HCT116 (cell line): ENCODE results near the gene PHACTR1. TPM values are rescaled to one million over a fixed set of nuclear protein-coding genes. Genes with fewer than 3 reads are reported as not detected.

Experiments used
- ATAC-seq: fragments of 200-7000 bp; cut with Tn5 transposase; 2 replicates; pipeline ENCODE4 v1.9.1; 2020; ENCODE audit warnings: mild to moderate bottlenecking, moderate library complexity
- BruUV-seq: library from RNA; stranded (reverse); fragments of 400-500 nt; replicated peaks from 2 replicates; lab custom pipeline; 2021; lab: Mats Ljungman, UMichigan
- CTCF ChIA-PET: fragments of 300-600 bp; sonication (Branson Sonifier 250); formaldehyde crosslinking; loops from one replicate; lab custom pipeline; 2021; ENCODE audit warnings: antibody characterized with exemption; lab: Charles Lee
- POLR2A ChIA-PET: fragments of 300-600, 350-600 bp; sonication (Branson Sonifier 250); formaldehyde crosslinking; loops from one replicate; lab custom pipeline; 2021; ENCODE audit warnings: antibody characterized with exemption; lab: Charles Lee
- RAD21 ChIA-PET, 2 experiments: fragments of 300-600 bp; sonication (Branson Sonifier 250); formaldehyde crosslinking; loops; one replicate each; lab custom pipeline; 2023; ENCODE audit warnings: low total read pairs in 2 of 2; ENCODE audit not compliant: uncharacterized antibody in 2 of 2, unreplicated experiment in 2 of 2, low non-redundant PET in 1 of 2; lab: Charles Lee
- DNase-seq: peaks from one replicate; pipeline ENCODE4 v3.0.0-alpha.2; 2010; ENCODE audit warnings: low read depth, low spot score
- H2AFZ ChIP-seq: fragments of 200-600 bp; shearing (Covaris generic), sonication (generic); 2 replicates; pipeline ENCODE4 v1.6.1; 2017; ENCODE audit warnings: low read depth, mixed run types, mixed read lengths, antibody characterized with exemption, low read length; ENCODE audit not compliant: poor library complexity, severe bottlenecking
- H3K27ac ChIP-seq: 2 replicates; pipeline ENCODE4 v1.5.1; 2012; ENCODE audit warnings: low read depth, low read length
- H3K27me3 ChIP-seq: fragments of 200-600 bp; sonication (generic); 2 replicates; pipeline ENCODE4 v1.6.1; 2016; ENCODE audit warnings: mixed run types, low read length, mixed read lengths; ENCODE audit not compliant: insufficient read depth
- H3K36me3 ChIP-seq, 2 experiments: fragments of 200-500 bp in 1 of 2; fragments of 200-600 bp in 1 of 2; sonication (Bioruptor generic) in 1 of 2; sonication (generic) in 1 of 2; 2 replicates each; pipeline versions ENCODE4 v1.5.1 to v1.6.1; 2014 to 2016; ENCODE audit warnings: low read length in 2 of 2, inconsistent platforms in 1 of 2, mixed read lengths in 1 of 2, mixed run types in 1 of 2; ENCODE audit not compliant: insufficient read depth in 2 of 2, control insufficient read depth in 1 of 2
- H3K4me1 ChIP-seq, 2 experiments: fragments of 200-600 bp in 1 of 2; sonication (generic) in 1 of 2; 2 replicates each; pipeline versions ENCODE4 v1.5.1 to v1.6.1; 2012 to 2017; ENCODE audit warnings: low read length in 2 of 2, inconsistent platforms in 1 of 2, mild to moderate bottlenecking in 1 of 2, mixed read lengths in 1 of 2, mixed run types in 1 of 2, moderate library complexity in 1 of 2; ENCODE audit not compliant: insufficient read depth in 2 of 2, control insufficient read depth in 1 of 2
- H3K4me2 ChIP-seq: fragments of 200-600 bp; sonication (generic); 2 replicates; pipeline ENCODE4 v1.6.1; 2017; ENCODE audit warnings: mixed run types, low read length, mixed read lengths
- H3K4me3 ChIP-seq, 2 experiments: fragments of 200-600 bp in 1 of 2; sonication (generic) in 1 of 2; replicated peaks in 1 of 2; 2 replicates each; pipeline ENCODE4 v1.5.1; 2011 to 2016; ENCODE audit warnings: low read length in 2 of 2, control low read depth in 1 of 2, low read depth in 1 of 2, mild to moderate bottlenecking in 1 of 2, mixed read lengths in 1 of 2, mixed run types in 1 of 2
- H3K79me2 ChIP-seq: fragments of 200-600 bp; sonication (generic); 2 replicates; pipeline ENCODE4 v1.6.1; 2017; ENCODE audit warnings: mild to moderate bottlenecking, mixed run types, low read length, moderate library complexity, mixed read lengths; ENCODE audit not compliant: insufficient read depth
- H3K9ac ChIP-seq: fragments of 200-600 bp; sonication (generic); 2 replicates; pipeline ENCODE4 v1.6.1; 2016; ENCODE audit warnings: low read length, mixed read lengths
- H3K9me2 ChIP-seq: fragments of 200-600 bp; sonication (generic), shearing (Covaris generic); 2 replicates; pipeline ENCODE4 v1.6.1; 2017; ENCODE audit warnings: mixed run types, mild to moderate bottlenecking, moderate library complexity; ENCODE audit not compliant: insufficient read depth
- H3K9me3 ChIP-seq, 2 experiments: fragments of 200-500 bp in 1 of 2; fragments of 200-600 bp in 1 of 2; sonication (Bioruptor generic) in 1 of 2; sonication (generic) in 1 of 2; 2 replicates each; pipeline ENCODE4 v1.6.1; 2014 to 2017; ENCODE audit warnings: low read length in 2 of 2, mixed read lengths in 2 of 2, inconsistent platforms in 1 of 2, low read depth in 1 of 2, mild to moderate bottlenecking in 1 of 2, mixed run types in 1 of 2, moderate library complexity in 1 of 2; ENCODE audit not compliant: control insufficient read depth in 1 of 2, insufficient read depth in 1 of 2
- H4K20me1 ChIP-seq: fragments of 200-600 bp; sonication (generic), shearing (Covaris generic); 2 replicates; pipeline ENCODE4 v1.6.1; 2017; ENCODE audit warnings: mixed run types, mild to moderate bottlenecking, moderate library complexity; ENCODE audit not compliant: insufficient read depth
- CBX3 ChIP-seq: IDR thresholded peaks from 2 replicates; pipeline ENCODE4 v1.6.1; 2012; ENCODE audit warnings: low read depth
- CEBPB ChIP-seq: IDR thresholded peaks from 2 replicates; pipeline ENCODE4 v1.6.1; 2012; ENCODE audit warnings: low read depth
- CTCF ChIP-seq, 3 experiments: fragments of 200-600 bp in 1 of 3; sonication (generic) in 1 of 3; IDR thresholded peaks in 2 of 3; conservative IDR thresholded peaks in 1 of 3; 2 replicates each; pipeline ENCODE4 v1.5.1; 2012 to 2017; ENCODE audit warnings: low read depth in 2 of 3, low read length in 2 of 3, antibody characterized with exemption in 1 of 3, borderline replicate concordance in 1 of 3, control low read depth in 1 of 3, mild to moderate bottlenecking in 1 of 3, mixed read lengths in 1 of 3, mixed run types in 1 of 3, moderate library complexity in 1 of 3; ENCODE audit not compliant: insufficient read depth in 1 of 3
- ELF1 ChIP-seq: IDR thresholded peaks from 2 replicates; pipeline ENCODE4 v1.6.1; 2012; ENCODE audit warnings: low read depth, borderline replicate concordance
- EZH2 ChIP-seq: fragments of 200-600 bp; sonication (generic); IDR thresholded peaks from 2 replicates; pipeline ENCODE4 v1.6.1; 2017; ENCODE audit warnings: antibody characterized with exemption, mixed run types
- EZH2phosphoT487 ChIP-seq: fragments of 200-600 bp; IDR thresholded peaks from 2 replicates; pipeline ENCODE4 v1.6.1; 2018; ENCODE audit warnings: antibody characterized with exemption, borderline replicate concordance
- FOSL1 ChIP-seq: IDR thresholded peaks from 2 replicates; pipeline ENCODE4 v1.6.1; 2012; ENCODE audit warnings: low read depth
- POLR2A ChIP-seq: IDR thresholded peaks from 2 replicates; pipeline ENCODE4 v1.7.0; 2011; ENCODE audit warnings: borderline replicate concordance; ENCODE audit not compliant: insufficient read depth, insufficient read length; ENCODE audit errors: extremely low read depth
- POLR2AphosphoS5 ChIP-seq: IDR thresholded peaks from 2 replicates; pipeline ENCODE4 v1.6.1; 2011; ENCODE audit warnings: mild to moderate bottlenecking, low read depth, low read length, moderate library complexity
- RAD21 ChIP-seq: IDR thresholded peaks from 2 replicates; pipeline ENCODE4 v1.6.1; 2012; ENCODE audit warnings: low read depth, mild to moderate bottlenecking
- REST ChIP-seq: IDR thresholded peaks from 2 replicates; pipeline ENCODE4 v1.6.1; 2012; ENCODE audit warnings: low read depth
- SIN3A ChIP-seq: IDR thresholded peaks from 2 replicates; pipeline ENCODE4 v1.6.1; 2012; ENCODE audit warnings: low read depth
- SP1 ChIP-seq: IDR thresholded peaks from 2 replicates; pipeline ENCODE4 v1.6.1; 2012; ENCODE audit warnings: low read depth
- SRF ChIP-seq: IDR thresholded peaks from 2 replicates; pipeline ENCODE4 v1.6.1; 2012; ENCODE audit warnings: low read depth
- TCF7L2 ChIP-seq: IDR thresholded peaks from 2 replicates; pipeline ENCODE4 v1.7.0; 2011; ENCODE audit warnings: borderline replicate concordance, inconsistent platforms; ENCODE audit not compliant: insufficient read depth, insufficient read length; ENCODE audit errors: extremely low read depth
- YY1 ChIP-seq: IDR thresholded peaks from 2 replicates; pipeline ENCODE4 v1.6.1; 2011; ENCODE audit warnings: low read length, low read depth, moderate library complexity, mild to moderate bottlenecking; ENCODE audit not compliant: insufficient replicate concordance; ENCODE audit errors: extremely low read depth
- ZFX ChIP-seq: fragments of 450-650 bp; IDR thresholded peaks from 2 replicates; pipeline ENCODE4 v1.6.1; 2017
- ZNF274 ChIP-seq: fragments of 200-500 bp; sonication (Bioruptor generic); IDR thresholded peaks from 2 replicates; pipeline ENCODE4 v1.6.1; 2014; ENCODE audit warnings: mild to moderate bottlenecking, low read depth, low read length, inconsistent platforms
- intact Hi-C: fragments of 100-400 bp; cut with micrococcal nuclease; formaldehyde crosslinking; loops from 2 replicates; pipeline ENCODE4 v1.10.0; 2022
- total RNA-seq: library from RNA; stranded (reverse); gene quantifications from one replicate; pipeline ENCODE4 v1.2.1, GENCODE V29; 2021; ENCODE audit not compliant: unreplicated experiment
- TF ChIP-seq, protein P1 (sequence below): IDR thresholded peaks from 2 replicates; pipeline ENCODE4 v1.6.1; 2012

The PHACTR1 gene
- total RNA-seq, 1 experiment from 2014 or later, result 0.17 TPM

DNA sequence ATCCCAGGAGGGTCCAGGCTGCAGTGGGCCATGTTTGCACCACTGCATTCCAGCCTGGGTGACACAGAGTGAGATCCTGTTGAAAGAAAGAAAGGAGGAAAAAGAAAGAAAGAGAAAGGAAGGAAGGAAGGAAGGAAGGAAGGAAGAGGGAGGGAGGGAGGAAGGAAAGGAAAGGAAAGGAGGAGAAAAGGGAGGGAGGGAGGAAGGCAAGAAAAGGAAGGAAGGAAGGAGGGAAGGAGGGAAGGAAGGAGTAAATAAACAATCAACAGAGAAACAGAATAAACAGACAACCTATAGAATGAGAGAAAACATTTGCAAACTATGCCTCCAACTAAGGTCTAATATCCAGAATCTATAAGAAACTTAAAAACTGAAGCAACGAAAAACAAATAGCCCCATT is 11.6 kb upstream of the PHACTR1 start:
- RAD21 ChIA-PET, result no interaction called here

More for the DNA sequence above, 11.6 kb upstream of the PHACTR1 start:
- no peak overlapping the region for H3K27ac ChIP-seq
- POLR2A ChIA-PET, result no interaction called here
- TF ChIP-seq, protein P1, sequence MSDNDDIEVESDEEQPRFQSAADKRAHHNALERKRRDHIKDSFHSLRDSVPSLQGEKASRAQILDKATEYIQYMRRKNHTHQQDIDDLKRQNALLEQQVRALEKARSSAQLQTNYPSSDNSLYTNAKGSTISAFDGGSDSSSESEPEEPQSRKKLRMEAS, result no peak
- no peak for TF ChIP-seq ZNF274
- TF ChIP-seq SIN3A, result no peak
- no peak for TF ChIP-seq EZH2phosphoT487
- TF ChIP-seq SP1, result no peak
- no peak for TF ChIP-seq RAD21
- no peak for TF ChIP-seq REST
- no peak for TF ChIP-seq POLR2A
- TF ChIP-seq FOSL1, result no peak
- TF ChIP-seq POLR2AphosphoS5, result no peak
- no peak for TF ChIP-seq SRF
- no peak for TF ChIP-seq ZFX
- no peak for TF ChIP-seq CBX3
- TF ChIP-seq YY1, result no peak
- no peak for TF ChIP-seq CTCF (IDR thresholded peaks at IDR 0.05 in 2 of 3, conservative IDR thresholded peaks at IDR 0.05 in 1 of 3; ENCODE audit: borderline replicate concordance in 1 of 3, insufficient read depth in 1 of 3, low read depth in 2 of 3, low read length in 2 of 3)
- no peak for TF ChIP-seq CEBPB
- no peak for TF ChIP-seq TCF7L2
- no peak for TF ChIP-seq EZH2
- no peak for TF ChIP-seq ELF1
- TF ChIP-seq, all 23 proteins: peak for 0
- Histone ChIP-seq H3K4me1 (no peaks in the 10 kb centered on the region), H2AFZ (no peak overlapping the region), H3K4me2 (no peak overlapping the region), H3K9me3 (no peaks in the 10 kb centered on the region), H3K36me3 (no peaks in the 10 kb centered on the region), H3K4me3 (no peak overlapping the region), H3K9ac (no peak overlapping the region), H4K20me1 (no peaks in the 10 kb centered on the region), H3K27me3 (peaks cover 34% of the 10 kb centered on the region), H3K9me2 (no peaks in the 10 kb centered on the region), H3K79me2 (no peaks in the 10 kb centered on the region)
- intact Hi-C loops, result no loop called here
- no peak for ATAC-seq
- BruUV-seq, result no TSS peak
- CTCF ChIA-PET, result no interaction called here
- no peak for DNase-seq
